Smooth muscle cell (in vitro differentiated cells): Measurements from ENCODE around the gene SH2D3A. TPM values are rescaled to one million over a fixed set of nuclear protein-coding genes. Genes with fewer than 3 reads are reported as not detected.
"Not testable (repeated sequence)": the region's sequence is repeated elsewhere in the genome, so short reads cannot be mapped to it uniquely, and the experiment has no call there.

ENCODE experiments used
- DNase-seq: peaks from one replicate; lab custom pipeline; 2025; ENCODE audit not compliant: unreplicated experiment; lab: John Stamatoyannopoulos, UW
- H2AFZ ChIP-seq: fragments of 200-600 bp; sonication (generic); 2 replicates; pipeline ENCODE4 v1.6.0; 2016; ENCODE audit warnings: antibody characterized with exemption, low read depth, mild to moderate bottlenecking
- H3F3A ChIP-seq: fragments of 200-600 bp; sonication (generic); 2 replicates; pipeline ENCODE4 v1.6.0; 2017; ENCODE audit warnings: antibody characterized with exemption, low read depth
- H3K27ac ChIP-seq: fragments of 200-600 bp; sonication (generic); 2 replicates; pipeline ENCODE4 v1.5.1; 2016; ENCODE audit warnings: low read depth, mild to moderate bottlenecking
- H3K27me3 ChIP-seq: fragments of 200-600 bp; sonication (generic); 2 replicates; pipeline ENCODE4 v1.6.1; 2016; ENCODE audit warnings: low read depth, mild to moderate bottlenecking
- H3K36me3 ChIP-seq: fragments of 200-600 bp; sonication (generic); 2 replicates; pipeline ENCODE4 v1.5.1; 2016; ENCODE audit warnings: low read depth
- H3K4me1 ChIP-seq: fragments of 200-600 bp; sonication (generic); 2 replicates; pipeline ENCODE4 v1.5.1; 2016; ENCODE audit warnings: low read depth
- H3K4me2 ChIP-seq: fragments of 200-600 bp; sonication (generic); 2 replicates; pipeline ENCODE4 v1.6.0; 2016; ENCODE audit warnings: mild to moderate bottlenecking
- H3K4me3 ChIP-seq: fragments of 200-600 bp; sonication (generic); 2 replicates; pipeline ENCODE4 v1.5.1; 2016; ENCODE audit warnings: mild to moderate bottlenecking
- H3K79me2 ChIP-seq: fragments of 200-600 bp; sonication (generic); 2 replicates; pipeline ENCODE4 v1.6.0; 2016; ENCODE audit warnings: low read depth, mild to moderate bottlenecking
- H3K9ac ChIP-seq: fragments of 200-600 bp; sonication (generic); 2 replicates; pipeline ENCODE4 v1.6.0; 2016; ENCODE audit warnings: low read depth
- H3K9me3 ChIP-seq: fragments of 200-600 bp; sonication (generic); replicated peaks from 2 replicates; pipeline ENCODE4 v1.5.1; 2016; ENCODE audit warnings: low read depth
- H4K20me1 ChIP-seq: fragments of 200-600 bp; sonication (generic); 2 replicates; pipeline ENCODE4 v1.6.0; 2016; ENCODE audit warnings: low read depth
- CTCF ChIP-seq: fragments of 200-600 bp; sonication (generic); IDR thresholded peaks from 2 replicates; pipeline ENCODE4 v1.5.1; 2017; ENCODE audit warnings: borderline replicate concordance, mild to moderate bottlenecking, antibody characterized with exemption; ENCODE audit not compliant: insufficient read depth, poor library complexity, severe bottlenecking
- WGBS: methylation state at CpG from one replicate; pipeline ENCODE4 v1.1.7; 2016; ENCODE audit warnings: low lambda C conversion rate; 5-methylcytosine and 5-hydroxymethylcytosine counted together
- polyA plus RNA-seq: library from polyadenylated mRNA; unstranded; fragments of >200 nt; fragmentation: Nextera tagmentation; extraction: Ambion mirVana; gene quantifications from 2 replicates; pipeline ENCODE4 v1.2.1, GENCODE V29; 2016
- total RNA-seq: library from RNA; depleted of rRNA; stranded (reverse); fragments of >200 nt; gene quantifications from 2 replicates; pipeline ENCODE4 v1.2.3, GENCODE V29; 2014

SH2D3A gene
- total and polyA plus RNA-seq, 2 experiments from 2014 or later = 6.2 to 9.3 TPM

GRCh38 chr19:6751189-6751588 is 16.0 kb downstream of the SH2D3A start:
- WGBS = 95% methylated on average over 16 of the region's 16 CpGs
- DNase-seq = no peak

DNA sequence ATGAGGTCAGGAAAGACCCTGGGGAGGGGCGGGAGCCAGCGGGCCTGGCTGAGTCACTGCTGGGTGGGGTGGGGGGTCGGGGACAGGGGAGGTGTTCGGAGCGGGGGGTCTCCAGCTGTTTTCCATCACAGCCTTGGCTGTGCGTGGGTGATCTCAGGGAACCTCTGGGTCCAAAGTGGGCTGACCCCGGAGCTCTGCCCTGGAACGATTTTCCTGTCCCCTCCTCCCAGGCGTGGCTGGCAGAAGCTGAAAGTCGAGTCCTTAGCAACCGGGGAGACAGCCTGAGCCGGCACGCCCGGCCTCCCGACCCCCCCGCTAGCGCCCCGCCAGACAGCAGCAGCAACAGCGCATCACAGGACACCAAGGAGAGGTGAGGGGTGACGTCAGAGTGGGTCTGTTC is 17.2 kb downstream of the SH2D3A start:
- Histone ChIP-seq H3K4me1 (peaks cover 2% of the 10 kb centered on the region), H3K4me3 (no peak overlapping the region), H3K4me2 (no peak overlapping the region), H4K20me1 (peaks cover 20% of the 10 kb centered on the region), H3K9me3 (no peaks in the 10 kb centered on the region), H3K79me2 (no peaks in the 10 kb centered on the region), H3F3A (peaks cover 9% of the 10 kb centered on the region), H3K27ac (no peak overlapping the region), H2AFZ (no peak overlapping the region), H3K9ac (no peak overlapping the region), H3K36me3 (peaks cover 4% of the 10 kb centered on the region), H3K27me3 (no peaks in the 10 kb centered on the region)
- DNase-seq = no peak
- no peak for TF ChIP-seq CTCF
- WGBS = 92% methylated on average over 15 of the region's 20 CpGs

More at GRCh38 chr19:6751189-6751588, 16.0 kb downstream of the SH2D3A start:
- Histone ChIP-seq H3K4me3 (no peak overlapping the region), H4K20me1 (peaks cover 10% of the 10 kb centered on the region), H3K9ac (no peak overlapping the region), H3K36me3 (peaks cover 4% of the 10 kb centered on the region), H3K79me2 (no peaks in the 10 kb centered on the region), H3K27ac (no peak overlapping the region), H3K4me2 (no peak overlapping the region), H3K9me3 (no peaks in the 10 kb centered on the region), H3F3A (peaks cover 5% of the 10 kb centered on the region), H3K4me1 (no peaks in the 10 kb centered on the region), H2AFZ (no peak overlapping the region), H3K27me3 (no peaks in the 10 kb centered on the region)
- no peak for TF ChIP-seq CTCF

DNA sequence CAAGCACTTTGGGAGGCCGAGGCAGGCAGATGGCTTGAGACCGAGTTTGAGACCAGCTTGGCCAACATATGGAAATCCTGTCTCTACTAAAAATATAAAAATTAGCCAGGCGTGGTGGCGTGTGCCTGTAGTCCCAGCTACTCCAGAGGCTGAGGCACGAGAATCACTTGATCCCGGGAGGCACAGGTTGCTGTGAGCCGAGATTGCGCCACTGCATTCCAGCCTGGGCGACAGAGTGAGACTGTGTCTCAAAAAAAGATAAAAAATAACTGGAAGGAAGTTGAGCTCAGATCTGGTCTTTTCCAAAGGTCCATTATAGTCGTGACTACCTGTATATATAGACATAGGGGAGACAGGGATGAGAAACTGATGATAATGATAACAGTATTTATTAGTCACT is 18.7 kb downstream of the SH2D3A start:
- H2AFZ ChIP-seq, H3K4me2 ChIP-seq, H3F3A ChIP-seq, DNase-seq, H3K27ac ChIP-seq, H3K36me3 ChIP-seq, H3K4me3 ChIP-seq, H3K9ac ChIP-seq, H3K9me3 ChIP-seq, H3K79me2 ChIP-seq, H3K27me3 ChIP-seq: not testable (repeated sequence)
- peaks cover 34% of the 10 kb centered on the region for H4K20me1 ChIP-seq
- peaks cover 17% of the 10 kb centered on the region for H3K4me1 ChIP-seq
- WGBS = 91% methylated on average over 10 of the region's 10 CpGs

DNA sequence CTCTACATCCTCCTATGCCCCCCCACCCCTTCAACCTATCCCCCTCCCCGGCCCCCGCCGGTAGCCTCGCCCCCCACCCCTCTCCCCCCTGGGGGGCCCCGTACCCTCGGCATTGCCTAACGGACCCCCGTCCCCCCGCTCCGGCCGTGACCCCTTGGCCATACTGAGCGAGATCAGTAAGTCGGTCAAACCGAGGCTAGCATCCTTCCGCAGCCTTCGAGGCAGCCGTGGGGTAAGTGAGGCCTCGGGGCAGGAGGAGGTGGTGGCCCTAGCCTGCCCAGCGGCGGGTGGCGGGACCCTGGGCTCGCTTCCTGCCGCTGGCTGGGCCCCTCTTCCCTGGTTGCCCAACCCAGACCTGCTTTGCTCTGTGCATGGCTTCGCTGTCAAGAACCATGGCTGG is 21.3 kb downstream of the SH2D3A start:
- TF ChIP-seq CTCF = no peak
- WGBS = 96% methylated on average over 24 of the region's 24 CpGs
- H3K36me3 ChIP-seq = peaks cover 4% of the 10 kb centered on the region

More for the DNA sequence above, 21.3 kb downstream of the SH2D3A start:
- Histone ChIP-seq H3K9me3 (no peaks in the 10 kb centered on the region), H3K4me3 (no peak overlapping the region), H3K79me2 (peaks cover 16% of the 10 kb centered on the region), H3K9ac (no peak overlapping the region), H3K4me1 (peaks cover 41% of the 10 kb centered on the region), H3K27me3 (no peaks in the 10 kb centered on the region), H3F3A (peaks cover 12% of the 10 kb centered on the region), H3K27ac (no peak overlapping the region), H4K20me1 (peaks cover 54% of the 10 kb centered on the region), H2AFZ (no peak overlapping the region), H3K4me2 (no peak overlapping the region)
- DNase-seq = no peak
